Activated CD8-positive, alpha-beta T cell treated with anti-CD3 and anti-CD28 coated beads for 36 hours (primary cell): Measurements from ENCODE around the gene GTF3A. TPM values are rescaled to one million over a fixed set of nuclear protein-coding genes. Genes with fewer than 3 reads are reported as not detected.

ENCODE experiments used
- ATAC-seq: fragments of 200-7000 bp; cut with Tn5 transposase; one replicate; pipeline ENCODE4 v1.10.0; 2021; ENCODE audit warnings: mild to moderate bottlenecking, moderate library complexity
- CTCF ChIA-PET: fragments of 350-600 bp; sonication (Branson Sonifier 250); formaldehyde crosslinking; loops from one replicate; lab custom pipeline; 2021; ENCODE audit warnings: antibody characterized with exemption; lab: Charles Lee
- POLR2A ChIA-PET: fragments of 350-600 bp; sonication (Branson Sonifier 250); formaldehyde crosslinking; loops from one replicate; lab custom pipeline; 2021; ENCODE audit warnings: antibody characterized with exemption; lab: Charles Lee
- DNase-seq: peaks from one replicate; pipeline ENCODE4 v3.0.0-alpha.2; 2020
- H3K27ac Mint-ChIP-seq: one replicate; pipeline ENCODE4 v1.8.0; 2021; ENCODE audit warnings: mild to moderate bottlenecking, mixed read lengths
- H3K27me3 Mint-ChIP-seq: one replicate; pipeline ENCODE4 v1.8.0; 2021; ENCODE audit warnings: mixed read lengths
- H3K36me3 Mint-ChIP-seq: one replicate; pipeline ENCODE4 v1.8.0; 2021; ENCODE audit warnings: low read depth, mixed read lengths
- H3K4me1 Mint-ChIP-seq: one replicate; pipeline ENCODE4 v1.8.0; 2021; ENCODE audit warnings: low read depth, mixed read lengths
- H3K4me3 Mint-ChIP-seq: one replicate; pipeline ENCODE4 v1.8.0; 2021; ENCODE audit warnings: mild to moderate bottlenecking, moderate library complexity, mixed read lengths
- H3K9me3 Mint-ChIP-seq: one replicate; pipeline ENCODE4 v1.8.0; 2021; ENCODE audit warnings: mixed read lengths
- intact Hi-C: fragments of 100-400 bp; cut with micrococcal nuclease; formaldehyde crosslinking; loops from one replicate; pipeline ENCODE4 v1.10.0; 2022
- total RNA-seq, 2 experiments: library from RNA; stranded (reverse); gene quantifications; one replicate each; pipeline ENCODE4 v1.2.3, GENCODE V29; 2021
- TF ChIP-seq, protein P1 (sequence below): fragments of 200-600 bp; IDR thresholded peaks from one replicate; pipeline ENCODE4 v1.8.0; 2022; ENCODE audit warnings: antibody characterized with exemption, mild to moderate bottlenecking

Gene GTF3A
- total RNA-seq, 2 experiments from 2014 or later: 278 to 282 TPM

DNA sequence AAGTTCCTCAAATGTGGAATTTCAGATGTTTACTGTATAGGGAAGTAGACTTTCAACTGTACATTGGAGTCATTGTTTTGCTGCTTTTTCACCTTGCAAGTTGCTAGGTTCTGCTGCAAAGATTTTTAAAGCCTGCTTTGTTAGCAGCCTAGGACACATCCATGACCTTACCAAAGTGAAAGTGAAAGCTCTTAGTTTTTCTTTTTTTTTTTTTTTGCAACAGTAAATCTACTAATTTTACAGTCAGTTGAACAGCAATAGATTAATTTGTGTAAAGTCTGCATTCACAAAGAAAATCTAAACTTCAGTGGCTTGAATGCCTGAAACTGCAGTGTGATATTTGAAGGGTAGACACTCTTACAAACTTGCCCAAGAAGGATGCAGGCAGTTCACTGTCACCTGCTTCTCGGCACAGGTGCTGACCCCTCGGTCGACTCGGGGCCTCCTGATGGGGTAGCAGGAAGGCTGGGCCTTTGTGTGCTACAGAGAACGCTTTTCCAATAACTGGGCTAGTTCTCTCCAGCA, 31.0 kb downstream of the GTF3A start:
- POLR2A ChIA-PET: interaction anchor here (0.8 to 1.5 kb wide), 5 partner anchors 10 to 165 kb away, joined by 3 to 7 read pairs (median 6); partner anchors contain the start of gene LNX2
- Mint-ChIP-seq H3K36me3 (no peaks in the 10 kb centered on the region), H3K27ac (peak overlapping the region; percentile 97), H3K4me3 (peak overlapping the region; percentile 76), H3K27me3 (no peaks in the 10 kb centered on the region), H3K9me3 (no peaks in the 10 kb centered on the region), H3K4me1 (peaks cover 22% of the 10 kb centered on the region)
- ATAC-seq: peak; percentile 66
- DNase-seq: peak; percentile 38
- intact Hi-C loops: loop anchor here (10.0 kb wide), 1 partner anchor 169 kb away; the partner anchor contains the start of genes LNX2 and POLR1D
- CTCF ChIA-PET: interaction anchor here (0.8 to 1.7 kb wide), 9 partner anchors 22 to 375 kb away, joined by 3 to 7 read pairs (median 4); partner anchors contain the start of gene RASL11A
- TF ChIP-seq, protein P1, sequence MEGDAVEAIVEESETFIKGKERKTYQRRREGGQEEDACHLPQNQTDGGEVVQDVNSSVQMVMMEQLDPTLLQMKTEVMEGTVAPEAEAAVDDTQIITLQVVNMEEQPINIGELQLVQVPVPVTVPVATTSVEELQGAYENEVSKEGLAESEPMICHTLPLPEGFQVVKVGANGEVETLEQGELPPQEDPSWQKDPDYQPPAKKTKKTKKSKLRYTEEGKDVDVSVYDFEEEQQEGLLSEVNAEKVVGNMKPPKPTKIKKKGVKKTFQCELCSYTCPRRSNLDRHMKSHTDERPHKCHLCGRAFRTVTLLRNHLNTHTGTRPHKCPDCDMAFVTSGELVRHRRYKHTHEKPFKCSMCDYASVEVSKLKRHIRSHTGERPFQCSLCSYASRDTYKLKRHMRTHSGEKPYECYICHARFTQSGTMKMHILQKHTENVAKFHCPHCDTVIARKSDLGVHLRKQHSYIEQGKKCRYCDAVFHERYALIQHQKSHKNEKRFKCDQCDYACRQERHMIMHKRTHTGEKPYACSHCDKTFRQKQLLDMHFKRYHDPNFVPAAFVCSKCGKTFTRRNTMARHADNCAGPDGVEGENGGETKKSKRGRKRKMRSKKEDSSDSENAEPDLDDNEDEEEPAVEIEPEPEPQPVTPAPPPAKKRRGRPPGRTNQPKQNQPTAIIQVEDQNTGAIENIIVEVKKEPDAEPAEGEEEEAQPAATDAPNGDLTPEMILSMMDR: no peak

DNA sequence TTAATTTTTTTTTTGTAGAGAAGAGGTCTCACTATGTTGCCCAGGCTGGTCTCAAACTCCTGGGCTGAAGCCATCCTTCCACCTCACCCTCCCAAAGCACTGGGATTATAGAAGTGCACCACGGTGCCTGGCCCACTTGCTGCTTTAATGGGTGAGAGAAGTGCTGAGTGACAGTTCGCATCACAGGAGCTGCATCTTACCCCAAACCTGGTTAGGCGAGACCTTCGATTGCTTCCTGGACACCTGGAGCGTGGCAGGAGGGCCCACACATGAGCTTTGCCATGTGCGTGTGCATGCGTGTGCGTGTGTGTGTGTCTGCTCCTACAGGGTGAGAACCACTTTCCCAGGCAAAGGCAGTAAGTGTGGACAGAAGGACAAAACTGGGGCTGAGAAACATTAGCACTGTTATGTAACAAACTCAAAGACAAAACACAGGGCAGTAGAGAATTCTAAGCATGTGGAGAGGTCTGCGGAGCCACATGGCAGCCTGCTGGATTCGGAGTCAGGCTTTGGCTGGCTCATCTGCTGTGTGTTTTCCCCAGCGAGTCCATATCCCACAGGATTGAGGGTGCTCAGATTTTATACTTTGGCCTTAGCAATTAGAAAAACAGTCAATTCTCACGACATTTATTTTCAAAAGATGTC, 37.6 kb downstream of the GTF3A start:
- CTCF ChIA-PET: interaction anchor here (1.2 to 1.3 kb wide), 2 partner anchors 71 to 100 kb away, joined by 3 read pairs; no protein-coding TSS in a partner anchor
- intact Hi-C loops: no loop called here
- no peak for ATAC-seq
- Mint-ChIP-seq H3K4me1 (no peaks in the 10 kb centered on the region), H3K27me3 (no peaks in the 10 kb centered on the region), H3K9me3 (no peaks in the 10 kb centered on the region), H3K4me3 (no peak overlapping the region), H3K27ac (no peak overlapping the region), H3K36me3 (no peaks in the 10 kb centered on the region)
- DNase-seq: no peak
- TF ChIP-seq, protein P1: no peak
- POLR2A ChIA-PET: no interaction called here

DNA sequence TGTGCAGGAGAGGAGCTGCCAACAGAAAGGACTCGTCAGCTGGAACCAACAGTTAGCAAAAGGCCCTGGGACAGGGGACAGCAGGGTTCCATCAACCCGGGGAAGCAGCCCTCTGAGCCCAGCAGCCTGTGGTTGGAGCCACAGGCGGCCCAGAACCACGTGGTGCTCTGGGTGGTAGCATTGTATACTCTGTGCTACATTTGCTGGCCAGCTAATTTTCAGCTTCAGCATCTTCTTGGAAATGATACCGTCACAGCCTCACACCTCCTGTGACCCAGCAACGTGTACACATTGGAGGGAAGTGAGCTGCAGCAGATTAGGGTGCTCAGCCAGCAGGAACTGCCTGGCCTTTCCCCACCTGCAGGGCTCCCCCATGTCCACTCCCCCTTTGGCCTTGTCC, 39.1 kb downstream of the GTF3A start:
- H3K4me3 Mint-ChIP-seq: no peak overlapping the region
- no peaks in the 10 kb centered on the region for H3K4me1 Mint-ChIP-seq
- H3K27ac Mint-ChIP-seq: no peak overlapping the region
- intact Hi-C loops: no loop called here
- CTCF ChIA-PET: interaction anchor here (1.3 kb wide), 1 partner anchor 69 kb away, joined by 3 read pairs; no protein-coding TSS in a partner anchor
- POLR2A ChIA-PET: interaction anchor here (0.9 kb wide), 1 partner anchor 14 kb away, joined by 3 read pairs; no protein-coding TSS in a partner anchor
- DNase-seq (no peak), ATAC-seq (peak; percentile 47)
- no peaks in the 10 kb centered on the region for H3K36me3 Mint-ChIP-seq
- no peaks in the 10 kb centered on the region for H3K9me3 Mint-ChIP-seq
- H3K27me3 Mint-ChIP-seq: no peaks in the 10 kb centered on the region
- TF ChIP-seq, protein P1: no peak

DNA sequence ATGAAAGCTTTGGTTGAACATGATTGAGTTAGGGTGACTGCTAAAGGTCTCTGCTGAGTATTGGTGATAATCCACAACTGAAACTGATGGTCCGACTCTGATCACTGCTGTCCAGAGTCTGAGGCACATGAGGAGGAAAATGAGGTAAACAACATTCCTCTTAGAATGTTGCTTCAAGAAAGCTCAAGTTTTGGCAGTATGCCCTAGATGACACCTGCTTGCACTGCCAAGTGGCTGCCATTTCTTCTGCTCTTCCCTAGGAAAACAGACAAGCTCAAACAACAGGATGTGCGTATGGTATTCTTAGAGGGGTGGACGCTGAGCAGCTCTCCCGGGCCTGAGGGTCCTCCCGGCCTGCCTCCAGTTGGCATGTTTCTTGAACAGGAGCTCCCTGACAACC, 41.2 kb downstream of the GTF3A start:
- CTCF ChIA-PET: interaction anchor here (0.6 to 1.3 kb wide), 5 partner anchors 13 to 773 kb away, joined by 3 read pairs; no protein-coding TSS in a partner anchor
- intact Hi-C loops: no loop called here
- DNase-seq (no peak), ATAC-seq (no peak)
- Mint-ChIP-seq H3K4me1 (no peaks in the 10 kb centered on the region), H3K27ac (no peak overlapping the region), H3K9me3 (no peaks in the 10 kb centered on the region), H3K27me3 (no peaks in the 10 kb centered on the region), H3K36me3 (no peaks in the 10 kb centered on the region), H3K4me3 (no peak overlapping the region)
- POLR2A ChIA-PET: interaction anchor here (1.3 kb wide), 1 partner anchor 10 kb away, joined by 3 read pairs; no protein-coding TSS in a partner anchor
- TF ChIP-seq, protein P1: no peak
